Activated naive CD4-positive, alpha-beta T cell treated with anti-CD3 and anti-CD28 coated beads, Interleukin-2, amount 10 ng/mL, durations not matched to agents 5 hours and 36 hours (primary cell): Measurements from ENCODE around the gene POM121. TPM values are rescaled to one million over a fixed set of nuclear protein-coding genes. Genes with fewer than 3 reads are reported as not detected.

Experiments
- total RNA-seq, 2 experiments: library from RNA; stranded (reverse); gene quantifications; one replicate each; pipeline ENCODE4 v1.2.3, GENCODE V29; 2021

Gene POM121
- 10 to 100 TPM; 56.1 to 57.9 TPM for total RNA-seq

GRCh38 chr7:72924733-72925545, at the start of gene POM121:
TSS of gene POM121 (plus strand) at chr7:72925095. CDS start at chr7:72925122, 27 bp downstream.

GRCh38 chr7:72968980-72969516, 44.2 kb downstream of the POM121 start, which contains the start of gene TRIM74:
TSS of gene TRIM74 (minus strand) at chr7:72969466. CDS start at chr7:72966157, 3,309 bp downstream.

Other genes starting within 250 kb of the POM121 start
- gene TYW1B, start 96.9 kb upstream of the POM121 start, total RNA-seq, result 1 to 10 TPM; 3.9 to 4.2 TPM
- 1 to 10 TPM; 2.2 to 2.6 TPM for gene TRIM74, start 44.4 kb downstream of the POM121 start, total RNA-seq
- gene SPDYE8, start 104.7 kb downstream of the POM121 start, total RNA-seq, result not detected
- not detected for gene SPDYE11, start 132.8 kb downstream of the POM121 start, total RNA-seq
- gene SPDYE9, start 160.9 kb downstream of the POM121 start, total RNA-seq, result not detected